Stomach (tissue), 4 donors: ENCODE measurements around the gene PRR33.

Experiments used
- POLR2A ChIP-seq, 4 donors: fragments of 450-650 bp; IDR thresholded peaks; one replicate each; pipeline ENCODE4 v1.6.1; 2016; ENCODE audit warnings: antibody characterized with exemption in 4 of 4, control low read depth in 2 of 4, mild to moderate bottlenecking in 1 of 4, moderate library complexity in 1 of 4
- POLR2AphosphoS5 ChIP-seq, 3 donors: sonication (generic); formaldehyde crosslinking; IDR thresholded peaks; one replicate each; pipeline ENCODE4 v1.6.1; 2016; ENCODE audit warnings: antibody characterized with exemption in 3 of 3
- TF ChIP-seq, protein P1 (sequence below), 7 experiments: fragments of 450-650 bp in 4 of 7; fragments of 200-600 bp in 3 of 7; sonication (generic) in 3 of 7; IDR thresholded peaks; one replicate each; pipeline ENCODE4 v1.5.1; 2016 to 2019; ENCODE audit warnings: antibody characterized with exemption in 7 of 7, control low read depth in 2 of 7, mild to moderate bottlenecking in 1 of 7

DNA sequence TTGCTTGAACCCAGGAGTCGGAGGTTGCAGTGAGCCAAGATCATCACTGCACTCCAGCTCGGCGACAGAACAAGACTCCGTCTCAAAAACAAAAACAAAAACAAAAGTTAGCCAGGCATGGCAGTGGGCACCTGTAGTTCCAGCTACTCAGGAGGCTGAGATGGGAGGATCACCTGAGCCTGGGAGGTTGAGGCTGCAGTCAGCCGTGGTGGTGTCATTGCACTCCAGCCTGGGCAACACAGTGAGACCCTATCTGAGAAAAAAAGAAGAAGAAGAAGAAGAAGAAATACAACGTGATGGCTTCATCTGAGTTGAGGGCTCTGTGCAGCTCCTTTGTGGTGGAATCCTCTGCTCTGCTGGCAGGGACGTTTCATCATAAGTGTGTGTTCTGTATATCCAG, 17.8 kb upstream of the PRR33 start:
- TF ChIP-seq POLR2A (IDR thresholded peaks at IDR 0.05) (no peak), POLR2AphosphoS5 (IDR thresholded peaks at IDR 0.05) (no peak)
- TF ChIP-seq, protein P1, sequence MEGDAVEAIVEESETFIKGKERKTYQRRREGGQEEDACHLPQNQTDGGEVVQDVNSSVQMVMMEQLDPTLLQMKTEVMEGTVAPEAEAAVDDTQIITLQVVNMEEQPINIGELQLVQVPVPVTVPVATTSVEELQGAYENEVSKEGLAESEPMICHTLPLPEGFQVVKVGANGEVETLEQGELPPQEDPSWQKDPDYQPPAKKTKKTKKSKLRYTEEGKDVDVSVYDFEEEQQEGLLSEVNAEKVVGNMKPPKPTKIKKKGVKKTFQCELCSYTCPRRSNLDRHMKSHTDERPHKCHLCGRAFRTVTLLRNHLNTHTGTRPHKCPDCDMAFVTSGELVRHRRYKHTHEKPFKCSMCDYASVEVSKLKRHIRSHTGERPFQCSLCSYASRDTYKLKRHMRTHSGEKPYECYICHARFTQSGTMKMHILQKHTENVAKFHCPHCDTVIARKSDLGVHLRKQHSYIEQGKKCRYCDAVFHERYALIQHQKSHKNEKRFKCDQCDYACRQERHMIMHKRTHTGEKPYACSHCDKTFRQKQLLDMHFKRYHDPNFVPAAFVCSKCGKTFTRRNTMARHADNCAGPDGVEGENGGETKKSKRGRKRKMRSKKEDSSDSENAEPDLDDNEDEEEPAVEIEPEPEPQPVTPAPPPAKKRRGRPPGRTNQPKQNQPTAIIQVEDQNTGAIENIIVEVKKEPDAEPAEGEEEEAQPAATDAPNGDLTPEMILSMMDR (IDR thresholded peaks at IDR 0.05): no peak
